Measurements from ENCODE around the gene RAB35.
"Not testable (repeated sequence)": the region's sequence is repeated elsewhere in the genome, so short reads cannot be mapped to it uniquely, and the experiment has no call there.

RAB35 gene

DNA sequence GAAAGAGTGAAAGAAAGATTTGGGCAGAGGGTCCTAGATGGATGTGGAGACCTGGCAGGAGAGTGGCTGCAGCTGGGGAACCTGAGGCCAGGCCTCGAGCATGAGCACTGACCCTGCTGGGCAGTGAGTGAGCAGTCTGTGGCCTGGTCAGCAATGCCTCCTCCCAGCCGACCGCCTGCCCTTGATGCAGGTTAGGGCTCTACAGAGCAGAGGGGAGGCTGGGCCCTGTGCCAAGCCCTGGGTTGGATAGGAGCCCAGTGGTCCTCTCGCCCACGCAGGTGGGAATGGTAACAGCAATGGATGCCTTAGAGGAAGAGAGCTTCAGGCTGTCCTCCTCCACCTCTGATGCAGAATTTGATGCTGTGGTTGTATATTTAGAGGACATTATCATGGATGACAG, 59.8 kb downstream of the RAB35 start:
- H3K27ac ChIP-seq = no peak overlapping the region
- TF ChIP-seq, protein P1, sequence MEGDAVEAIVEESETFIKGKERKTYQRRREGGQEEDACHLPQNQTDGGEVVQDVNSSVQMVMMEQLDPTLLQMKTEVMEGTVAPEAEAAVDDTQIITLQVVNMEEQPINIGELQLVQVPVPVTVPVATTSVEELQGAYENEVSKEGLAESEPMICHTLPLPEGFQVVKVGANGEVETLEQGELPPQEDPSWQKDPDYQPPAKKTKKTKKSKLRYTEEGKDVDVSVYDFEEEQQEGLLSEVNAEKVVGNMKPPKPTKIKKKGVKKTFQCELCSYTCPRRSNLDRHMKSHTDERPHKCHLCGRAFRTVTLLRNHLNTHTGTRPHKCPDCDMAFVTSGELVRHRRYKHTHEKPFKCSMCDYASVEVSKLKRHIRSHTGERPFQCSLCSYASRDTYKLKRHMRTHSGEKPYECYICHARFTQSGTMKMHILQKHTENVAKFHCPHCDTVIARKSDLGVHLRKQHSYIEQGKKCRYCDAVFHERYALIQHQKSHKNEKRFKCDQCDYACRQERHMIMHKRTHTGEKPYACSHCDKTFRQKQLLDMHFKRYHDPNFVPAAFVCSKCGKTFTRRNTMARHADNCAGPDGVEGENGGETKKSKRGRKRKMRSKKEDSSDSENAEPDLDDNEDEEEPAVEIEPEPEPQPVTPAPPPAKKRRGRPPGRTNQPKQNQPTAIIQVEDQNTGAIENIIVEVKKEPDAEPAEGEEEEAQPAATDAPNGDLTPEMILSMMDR (conservative IDR thresholded peaks at IDR 0.05) = no peak
- TF ChIP-seq ZFX (IDR thresholded peaks at IDR 0.05) = no peak

DNA sequence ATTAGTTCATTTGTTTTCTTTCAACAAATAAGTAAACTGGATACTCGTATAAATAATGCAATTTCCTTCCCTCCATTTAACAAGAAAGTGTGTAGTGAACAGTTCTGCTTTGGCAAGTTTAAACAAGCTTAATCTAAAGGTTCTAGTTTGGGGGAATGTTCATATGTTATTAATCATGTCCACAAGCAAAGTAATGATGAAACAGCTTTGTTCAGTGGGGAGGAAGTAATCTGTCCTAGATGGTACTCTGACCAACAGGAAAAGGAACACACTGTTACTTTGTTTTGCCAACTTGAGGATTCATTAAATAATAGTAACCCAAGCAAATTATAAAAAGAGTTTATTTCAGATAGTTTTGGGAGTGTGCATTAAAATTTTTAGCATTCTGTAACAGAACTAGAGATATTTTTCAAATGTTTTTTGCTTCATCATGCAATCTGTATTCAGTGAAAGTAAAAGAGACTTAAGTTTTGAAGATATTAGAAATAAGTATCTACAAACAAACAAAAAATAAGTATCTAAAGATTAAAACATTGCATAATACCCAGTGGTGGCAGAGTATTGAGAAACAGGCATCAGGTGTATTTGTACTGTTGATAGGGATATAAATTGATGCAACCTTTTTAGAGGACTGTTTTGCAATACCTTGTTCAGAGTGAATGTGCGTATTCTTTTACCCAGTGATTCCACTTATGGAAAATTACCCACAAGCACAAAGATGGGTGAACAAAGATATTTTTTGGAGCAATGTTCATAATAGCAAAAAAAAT, 61.1 kb downstream of the RAB35 start:
- H3K27ac ChIP-seq = no peak overlapping the region
- TF ChIP-seq, protein P1 (conservative IDR thresholded peaks at IDR 0.05) = no peak
- no peak for TF ChIP-seq ZFX (IDR thresholded peaks at IDR 0.05)

DNA sequence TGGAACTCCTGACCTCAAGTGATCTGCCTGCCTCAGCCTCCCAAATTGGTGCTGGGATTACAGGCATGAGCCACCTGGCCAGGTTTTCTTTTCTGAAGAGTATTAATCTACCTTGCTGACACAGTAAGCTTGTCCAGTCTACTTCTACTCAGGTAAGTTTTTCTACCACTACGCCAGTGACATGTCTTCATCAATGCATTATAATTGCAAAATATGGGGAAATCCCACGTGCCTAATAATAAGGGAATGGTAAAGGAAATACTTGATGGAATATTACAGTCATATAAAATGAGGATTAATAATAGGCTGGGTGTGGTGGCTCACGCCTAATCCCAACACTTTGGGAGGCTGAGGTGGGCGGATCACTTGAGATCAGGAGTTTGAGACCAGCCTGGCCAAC, 62.3 kb downstream of the RAB35 start:
- no peak for TF ChIP-seq ZFX (IDR thresholded peaks at IDR 0.05)
- TF ChIP-seq, protein P1 (conservative IDR thresholded peaks at IDR 0.05) = no peak
- H3K27ac ChIP-seq = no peak overlapping the region

DNA sequence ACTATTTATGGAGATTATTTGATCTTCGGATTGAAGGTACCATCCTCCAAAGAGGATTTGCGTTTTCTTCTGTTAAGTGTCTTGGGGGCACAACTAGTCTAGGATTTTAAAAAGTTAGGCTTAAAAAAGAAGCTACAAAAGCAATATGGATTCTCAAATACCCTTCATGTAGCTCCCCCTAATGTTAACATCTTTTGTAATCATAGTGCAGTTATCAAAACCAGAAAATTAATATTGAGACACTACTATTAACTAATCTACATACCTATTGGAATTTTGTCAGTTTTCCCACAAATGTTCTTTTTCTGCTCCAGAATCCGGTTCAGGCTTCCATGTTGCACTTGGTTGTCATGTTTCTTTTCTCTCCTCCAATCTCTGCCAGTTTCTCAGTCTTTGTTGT, 65.0 kb downstream of the RAB35 start:
- H3K27ac ChIP-seq = no peak overlapping the region
- TF ChIP-seq, protein P1 (conservative IDR thresholded peaks at IDR 0.05) = no peak
- no peak for TF ChIP-seq ZFX (IDR thresholded peaks at IDR 0.05)

DNA sequence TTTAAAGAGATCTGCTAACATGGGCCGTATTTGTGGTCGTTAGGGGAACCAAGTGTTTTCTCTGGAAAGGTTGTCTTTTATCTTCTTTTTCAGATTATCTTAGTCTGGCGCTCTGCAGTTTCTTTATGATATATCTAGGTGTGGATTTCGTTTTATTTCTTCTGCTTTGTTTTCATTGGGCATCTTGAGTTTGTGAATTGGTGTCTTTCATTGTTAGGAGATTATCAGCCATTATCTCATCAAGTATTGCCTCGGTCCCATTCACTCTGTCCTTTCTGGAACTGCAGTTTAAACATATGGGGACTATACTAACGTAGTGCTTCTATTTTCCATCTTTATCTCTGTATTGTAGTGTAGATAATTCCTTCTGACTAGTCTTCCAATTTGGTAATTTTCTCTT, 67.1 kb downstream of the RAB35 start:
- H3K27ac ChIP-seq = no peak overlapping the region
- no peak for TF ChIP-seq ZFX (IDR thresholded peaks at IDR 0.05)

DNA sequence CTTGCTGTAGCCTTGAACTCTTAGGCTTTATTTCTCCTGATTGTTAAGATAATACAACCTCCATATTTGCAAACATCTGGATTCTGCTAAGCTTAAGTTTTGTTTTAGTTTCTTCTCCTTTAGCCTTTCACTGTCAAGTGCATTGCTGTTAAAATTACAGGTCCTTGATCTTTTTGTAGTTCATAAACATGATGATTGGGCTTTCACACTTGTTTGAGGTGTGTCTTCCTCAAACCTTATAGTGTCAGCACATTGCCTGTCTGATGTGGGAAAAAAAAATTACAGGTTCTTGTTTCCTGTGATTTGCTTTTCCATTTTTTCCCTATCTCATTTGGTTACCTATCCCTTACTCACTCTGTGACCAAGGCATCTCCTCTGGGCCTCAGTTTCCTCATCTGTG, 68.3 kb downstream of the RAB35 start:
- TF ChIP-seq, protein P1 (conservative IDR thresholded peaks at IDR 0.05) = no peak
- no peak for TF ChIP-seq ZFX (IDR thresholded peaks at IDR 0.05)

DNA sequence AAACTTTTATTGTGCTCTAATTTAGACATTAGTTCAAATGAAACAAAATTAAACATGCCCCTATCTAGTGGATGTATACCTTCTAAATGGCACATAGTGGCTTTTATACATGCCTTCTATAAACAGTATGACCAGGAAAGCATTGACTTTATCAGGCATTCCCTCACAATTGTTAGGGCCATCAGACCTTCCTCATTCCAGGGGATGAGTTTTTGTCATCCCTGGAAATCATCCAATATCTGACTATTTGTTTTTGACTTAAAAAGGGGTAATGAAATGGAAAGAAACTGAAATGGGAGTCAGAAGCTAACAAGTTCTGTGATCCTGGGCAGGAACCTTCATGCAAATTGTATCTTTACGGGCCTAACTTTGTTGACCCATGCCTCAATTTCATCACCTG, 69.5 kb downstream of the RAB35 start:
- H3K27ac ChIP-seq = no peak overlapping the region
- TF ChIP-seq, protein P1 (conservative IDR thresholded peaks at IDR 0.05) = no peak
- TF ChIP-seq ZFX (IDR thresholded peaks at IDR 0.05) = no peak

More for the DNA sequence above, 68.3 kb downstream of the RAB35 start:
- no peak overlapping the region for H3K27ac ChIP-seq

DNA sequence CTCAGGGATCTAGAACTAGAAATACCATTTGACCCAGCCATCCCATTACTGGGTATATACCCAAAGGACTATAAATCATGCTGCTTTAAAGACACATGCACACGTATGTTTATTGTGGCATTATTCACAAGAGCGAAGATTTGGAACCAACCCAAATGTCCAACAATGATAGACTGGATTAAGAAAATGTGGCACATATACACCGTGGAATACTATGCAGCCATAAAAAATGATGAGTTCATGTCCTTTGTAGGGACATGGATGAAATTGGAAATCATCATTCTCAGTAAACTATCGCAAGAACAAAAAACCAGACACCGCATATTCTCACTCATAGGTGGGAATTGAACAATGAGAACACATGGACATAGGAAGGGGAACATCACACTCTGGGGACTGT, 71.2 kb downstream of the RAB35 start:
- H3K27ac ChIP-seq = not testable (repeated sequence)

Measured in C4-2B (cell line).